Measurements from ENCODE around the gene KDM5A.

The KDM5A gene

DNA sequence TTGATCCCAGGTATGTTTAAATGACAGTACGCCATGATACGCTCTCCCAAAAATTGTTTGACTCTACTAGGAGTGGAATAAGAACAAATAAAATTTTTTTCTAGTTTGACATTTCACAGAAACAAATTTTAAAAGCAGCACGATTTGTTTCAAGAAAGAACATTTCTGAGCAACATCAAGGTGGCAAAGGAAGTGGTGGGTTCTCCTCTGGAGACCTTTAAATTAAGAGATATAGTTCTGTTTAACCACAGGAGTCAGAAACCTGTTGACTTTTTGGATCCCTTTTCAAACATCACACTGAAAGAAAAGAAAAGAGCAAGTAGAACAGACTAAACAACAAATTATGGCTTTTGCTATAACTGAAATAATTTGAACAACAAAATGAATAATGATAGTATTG is 124.0 kb downstream of the KDM5A start:
- H3K36me3 ChIP-seq (ENCODE audit: control insufficient read depth in 1 of 2, insufficient read depth in 2 of 2, low read length in 2 of 2) = no peaks in the 10 kb centered on the region
- no peaks in the 10 kb centered on the region for H3K79me1 ChIP-seq (ENCODE audit: low read length)
- peaks cover 4% of the 10 kb centered on the region for H3K27me3 ChIP-seq (ENCODE audit: insufficient read depth, low read length)
- H3K4me2 ChIP-seq (ENCODE audit: low read length) = no peak overlapping the region
- H2BK120ac ChIP-seq (ENCODE audit: insufficient read depth, low read length, poor library complexity) = no peak overlapping the region
- H3K4me3 ChIP-seq (ENCODE audit: low read depth, low read length) = no peak overlapping the region
- H4K91ac ChIP-seq (ENCODE audit: low read depth, low read length) = no peak overlapping the region
- no peak overlapping the region for H3K27ac ChIP-seq (ENCODE audit: low read depth, low read length)
- no peak overlapping the region for H2BK12ac ChIP-seq (ENCODE audit: low read length)
- no peak overlapping the region for H3K9ac ChIP-seq (ENCODE audit: low read length)
- H3K14ac ChIP-seq (ENCODE audit: low read length) = no peak overlapping the region
- no peak overlapping the region for H2BK5ac ChIP-seq (ENCODE audit: low read depth, low read length, poor library complexity)
- no peak for DNase-seq
- H3K9me3 ChIP-seq (ENCODE audit: insufficient read depth, low read depth, low read length) = no peaks in the 10 kb centered on the region
- no peak overlapping the region for H4K8ac ChIP-seq (ENCODE audit: low read depth, low read length)
- no peak overlapping the region for H3K18ac ChIP-seq (ENCODE audit: low read length)
- H2AFZ ChIP-seq (ENCODE audit: insufficient read depth, low read length, poor library complexity) = no peak overlapping the region
- peaks cover 0 to 8% of the 10 kb centered on the region in 2 experiments for H3K4me1 ChIP-seq (ENCODE audit: control insufficient read depth in 1 of 2, insufficient read depth in 2 of 2, low read length in 2 of 2)
- H3K4ac ChIP-seq (ENCODE audit: low read depth, low read length) = no peak overlapping the region
- no peak overlapping the region for H4K12ac ChIP-seq (ENCODE audit: low read depth, low read length)
- H3K23ac ChIP-seq (ENCODE audit: low read length) = no peak overlapping the region
- H2AK5ac ChIP-seq (ENCODE audit: low read length) = no peak overlapping the region
- no CpG with 5 or more reads among the region's 3 CpGs for WGBS (ENCODE audit: extremely low coverage, insufficient coverage, insufficient read length)
- H3K79me2 ChIP-seq (ENCODE audit: control insufficient read depth, insufficient read depth, low read length, poor library complexity) = no peaks in the 10 kb centered on the region

DNA sequence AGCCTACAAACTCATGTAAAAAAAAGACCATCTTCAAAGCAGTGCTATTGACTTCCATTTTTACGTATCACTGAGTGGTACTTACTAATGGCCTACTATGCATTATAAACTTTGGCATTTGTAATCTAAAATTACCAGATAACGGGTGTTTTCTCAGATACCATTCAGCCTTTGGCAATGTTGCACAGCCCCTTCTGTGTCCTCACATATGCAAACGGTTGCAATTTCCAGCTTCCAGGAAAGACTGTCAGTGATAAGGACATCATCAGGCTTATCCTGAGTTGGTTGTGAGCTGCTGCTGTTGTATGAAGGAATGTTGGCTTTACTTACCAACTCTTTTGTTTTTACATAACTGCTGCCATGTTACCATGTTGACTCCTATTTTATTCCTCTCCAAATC is 124.9 kb downstream of the KDM5A start:
- Histone ChIP-seq H3K9me3 (ENCODE audit: insufficient read depth, low read depth, low read length) (no peaks in the 10 kb centered on the region), H3K79me1 (ENCODE audit: low read length) (no peaks in the 10 kb centered on the region), H2BK120ac (ENCODE audit: insufficient read depth, low read length, poor library complexity) (no peak overlapping the region), H3K4me3 (ENCODE audit: low read depth, low read length) (no peak overlapping the region), H3K4me2 (ENCODE audit: low read length) (no peak overlapping the region), H2BK12ac (ENCODE audit: low read length) (no peak overlapping the region), H3K23ac (ENCODE audit: low read length) (no peak overlapping the region), H2AK5ac (ENCODE audit: low read length) (no peak overlapping the region), H3K27ac (ENCODE audit: low read depth, low read length) (no peak overlapping the region), H2BK5ac (ENCODE audit: low read depth, low read length, poor library complexity) (no peak overlapping the region), H3K9ac (ENCODE audit: low read length) (no peak overlapping the region), H3K14ac (ENCODE audit: low read length) (no peak overlapping the region), H3K4me1 (ENCODE audit: control insufficient read depth in 1 of 2, insufficient read depth in 2 of 2, low read length in 2 of 2) (peaks cover 0 to 8% of the 10 kb centered on the region in 2 experiments), H4K12ac (ENCODE audit: low read depth, low read length) (no peak overlapping the region), H3K79me2 (ENCODE audit: control insufficient read depth, insufficient read depth, low read length, poor library complexity) (no peaks in the 10 kb centered on the region), H4K8ac (ENCODE audit: low read depth, low read length) (no peak overlapping the region), H3K36me3 (ENCODE audit: control insufficient read depth in 1 of 2, insufficient read depth in 2 of 2, low read length in 2 of 2) (no peaks in the 10 kb centered on the region), H3K4ac (ENCODE audit: low read depth, low read length) (no peak overlapping the region), H3K18ac (ENCODE audit: low read length) (no peak overlapping the region), H4K91ac (ENCODE audit: low read depth, low read length) (no peak overlapping the region), H2AFZ (ENCODE audit: insufficient read depth, low read length, poor library complexity) (no peak overlapping the region), H3K27me3 (ENCODE audit: insufficient read depth, low read length) (peaks cover 3% of the 10 kb centered on the region)
- DNase-seq = no peak
- no CpG with 5 or more reads among the region's 3 CpGs for WGBS (ENCODE audit: extremely low coverage, insufficient coverage, insufficient read length)

DNA sequence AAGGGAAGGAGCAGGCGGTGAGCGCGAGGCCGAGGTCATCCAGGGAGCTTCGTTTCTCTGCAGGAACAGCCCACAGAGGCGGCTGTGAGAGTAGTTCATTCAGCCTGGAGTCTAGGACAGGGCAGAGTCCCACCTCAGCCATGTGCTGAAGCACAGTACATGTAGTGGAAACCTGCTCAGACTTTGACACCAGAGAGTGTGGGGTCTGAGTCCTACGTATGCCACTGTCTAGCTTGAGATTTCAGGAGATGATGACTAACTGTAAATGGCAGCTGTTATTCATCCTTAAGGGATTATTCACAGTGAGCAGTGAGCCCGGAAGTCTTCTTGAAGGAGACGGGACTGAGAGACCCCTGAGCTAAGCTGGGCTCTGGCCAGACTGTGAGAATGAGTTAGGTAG is 125.5 kb downstream of the KDM5A start:
- Histone ChIP-seq H3K79me1 (ENCODE audit: low read length) (no peaks in the 10 kb centered on the region), H3K27me3 (ENCODE audit: insufficient read depth, low read length) (peaks cover 2% of the 10 kb centered on the region), H3K9ac (ENCODE audit: low read length) (peak overlapping the region; percentile 59), H4K8ac (ENCODE audit: low read depth, low read length) (no peak overlapping the region), H4K91ac (ENCODE audit: low read depth, low read length) (no peak overlapping the region), H2AK5ac (ENCODE audit: low read length) (no peak overlapping the region), H3K4ac (ENCODE audit: low read depth, low read length) (no peak overlapping the region), H3K14ac (ENCODE audit: low read length) (no peak overlapping the region), H3K9me3 (ENCODE audit: insufficient read depth, low read depth, low read length) (no peaks in the 10 kb centered on the region), H2BK120ac (ENCODE audit: insufficient read depth, low read length, poor library complexity) (no peak overlapping the region), H3K79me2 (ENCODE audit: control insufficient read depth, insufficient read depth, low read length, poor library complexity) (no peaks in the 10 kb centered on the region), H3K4me2 (ENCODE audit: low read length) (no peak overlapping the region), H2BK5ac (ENCODE audit: low read depth, low read length, poor library complexity) (no peak overlapping the region), H3K4me1 (ENCODE audit: control insufficient read depth in 1 of 2, insufficient read depth in 2 of 2, low read length in 2 of 2) (peaks cover 0 to 8% of the 10 kb centered on the region in 2 experiments), H3K27ac (ENCODE audit: low read depth, low read length) (no peak overlapping the region), H3K23ac (ENCODE audit: low read length) (no peak overlapping the region), H4K12ac (ENCODE audit: low read depth, low read length) (no peak overlapping the region), H2AFZ (ENCODE audit: insufficient read depth, low read length, poor library complexity) (no peak overlapping the region), H2BK12ac (ENCODE audit: low read length) (no peak overlapping the region), H3K18ac (ENCODE audit: low read length) (no peak overlapping the region), H3K36me3 (ENCODE audit: control insufficient read depth in 1 of 2, insufficient read depth in 2 of 2, low read length in 2 of 2) (no peaks in the 10 kb centered on the region), H3K4me3 (ENCODE audit: low read depth, low read length) (no peak overlapping the region)
- WGBS (ENCODE audit: extremely low coverage, insufficient coverage, insufficient read length) = no CpG with 5 or more reads among the region's 9 CpGs
- peak in 1 of 2 donors; percentile 7 for DNase-seq

GRCh38 chr12:262817-263216 is 126.3 kb downstream of the KDM5A start, which contains the start of gene SLC6A13:
SLC6A13 (minus strand) TSS chr12:262836; CDS start chr12:260052, 2,784 bp downstream.
- Histone ChIP-seq H4K12ac (ENCODE audit: low read depth, low read length) (no peak within 1 kb of the TSS), H3K14ac (ENCODE audit: low read length) (no peak within 1 kb of the TSS), H2AFZ (ENCODE audit: insufficient read depth, low read length, poor library complexity) (no peak within 1 kb of the TSS), H3K27ac (ENCODE audit: low read depth, low read length) (no peak within 1 kb of the TSS), H4K91ac (ENCODE audit: low read depth, low read length) (no peak within 1 kb of the TSS), H3K4me1 (ENCODE audit: control insufficient read depth in 1 of 2, insufficient read depth in 2 of 2, low read length in 2 of 2) (peaks cover 0 to 8% of the 10 kb centered on the region in 2 experiments), H4K8ac (ENCODE audit: low read depth, low read length) (no peak within 1 kb of the TSS), H3K27me3 (ENCODE audit: insufficient read depth, low read length) (peaks cover 2% of the 10 kb centered on the region), H2BK120ac (ENCODE audit: insufficient read depth, low read length, poor library complexity) (no peak within 1 kb of the TSS), H3K4me3 (ENCODE audit: low read depth, low read length) (no peak within 1 kb of the TSS), H3K23ac (ENCODE audit: low read length) (no peak within 1 kb of the TSS), H2BK5ac (ENCODE audit: low read depth, low read length, poor library complexity) (no peak within 1 kb of the TSS), H3K79me1 (ENCODE audit: low read length) (no peaks in the 10 kb centered on the region), H3K36me3 (ENCODE audit: control insufficient read depth in 1 of 2, insufficient read depth in 2 of 2, low read length in 2 of 2) (no peaks in the 10 kb centered on the region), H3K9me3 (ENCODE audit: insufficient read depth, low read depth, low read length) (no peaks in the 10 kb centered on the region), H3K18ac (ENCODE audit: low read length) (no peak within 1 kb of the TSS), H3K9ac (ENCODE audit: low read length) (peak within 1 kb of the TSS; percentile 59), H3K4ac (ENCODE audit: low read depth, low read length) (no peak within 1 kb of the TSS), H2BK12ac (ENCODE audit: low read length) (no peak within 1 kb of the TSS), H3K4me2 (ENCODE audit: low read length) (no peak within 1 kb of the TSS), H2AK5ac (ENCODE audit: low read length) (no peak within 1 kb of the TSS), H3K79me2 (ENCODE audit: control insufficient read depth, insufficient read depth, low read length, poor library complexity) (no peaks in the 10 kb centered on the region)
- WGBS (ENCODE audit: extremely low coverage, insufficient coverage, insufficient read length) = no CpG with 5 or more reads among the region's 7 CpGs
- DNase-seq = no peak
